GM12801 (cell line): ENCODE measurements around the gene GLIS1.

Source experiments
- TF ChIP-seq, protein P1 (sequence below): IDR thresholded peaks from one replicate; pipeline ENCODE4 v1.5.1; 2011; ENCODE audit warnings: control low read depth; ENCODE audit not compliant: insufficient read length; ENCODE audit errors: extremely low read depth

The GLIS1 gene

DNA sequence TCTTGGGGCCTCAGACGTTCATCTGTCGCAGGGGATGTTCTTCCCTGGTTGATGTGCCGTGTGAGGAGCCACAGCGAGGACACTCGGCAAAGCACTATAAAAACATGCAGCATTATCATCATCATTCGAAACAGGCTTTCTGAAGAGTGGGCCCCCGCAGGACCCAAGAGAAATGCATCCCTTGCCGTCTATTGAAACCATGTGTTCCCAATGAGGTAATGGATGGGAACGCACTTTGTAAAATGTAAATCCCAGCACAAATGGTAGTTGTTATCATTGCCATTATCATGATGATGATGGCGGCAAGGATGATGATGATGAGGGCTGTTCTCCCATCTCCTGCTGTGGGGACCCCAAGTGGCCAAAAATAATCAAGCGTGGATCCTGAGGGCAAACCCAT lies 76.8 kb downstream of the GLIS1 start:
- TF ChIP-seq, protein P1, sequence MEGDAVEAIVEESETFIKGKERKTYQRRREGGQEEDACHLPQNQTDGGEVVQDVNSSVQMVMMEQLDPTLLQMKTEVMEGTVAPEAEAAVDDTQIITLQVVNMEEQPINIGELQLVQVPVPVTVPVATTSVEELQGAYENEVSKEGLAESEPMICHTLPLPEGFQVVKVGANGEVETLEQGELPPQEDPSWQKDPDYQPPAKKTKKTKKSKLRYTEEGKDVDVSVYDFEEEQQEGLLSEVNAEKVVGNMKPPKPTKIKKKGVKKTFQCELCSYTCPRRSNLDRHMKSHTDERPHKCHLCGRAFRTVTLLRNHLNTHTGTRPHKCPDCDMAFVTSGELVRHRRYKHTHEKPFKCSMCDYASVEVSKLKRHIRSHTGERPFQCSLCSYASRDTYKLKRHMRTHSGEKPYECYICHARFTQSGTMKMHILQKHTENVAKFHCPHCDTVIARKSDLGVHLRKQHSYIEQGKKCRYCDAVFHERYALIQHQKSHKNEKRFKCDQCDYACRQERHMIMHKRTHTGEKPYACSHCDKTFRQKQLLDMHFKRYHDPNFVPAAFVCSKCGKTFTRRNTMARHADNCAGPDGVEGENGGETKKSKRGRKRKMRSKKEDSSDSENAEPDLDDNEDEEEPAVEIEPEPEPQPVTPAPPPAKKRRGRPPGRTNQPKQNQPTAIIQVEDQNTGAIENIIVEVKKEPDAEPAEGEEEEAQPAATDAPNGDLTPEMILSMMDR, result no peak

DNA sequence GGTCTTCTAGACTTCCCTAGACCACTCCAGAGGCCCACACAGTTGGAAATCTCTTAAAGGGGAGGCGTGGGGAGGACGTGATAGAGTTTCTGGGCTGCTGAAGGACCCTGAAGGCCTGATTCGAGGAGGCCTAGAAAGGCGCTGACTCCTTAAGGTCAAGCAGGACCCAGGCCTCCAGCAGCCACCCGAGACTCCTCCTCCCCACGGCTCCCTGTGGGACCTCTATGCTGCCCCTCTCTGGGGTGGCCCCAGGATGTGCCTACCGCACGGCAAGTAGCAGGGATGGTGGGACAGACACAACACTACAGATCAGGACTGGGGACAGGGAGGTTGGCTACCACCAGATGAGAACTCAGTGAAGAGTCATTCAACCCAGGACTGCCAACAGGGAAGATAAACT lies 77.5 kb downstream of the GLIS1 start:
- TF ChIP-seq, protein P1, result no peak

- TF ChIP-seq, protein P1, result no peak
Observed at GRCh38 chr1:53660666-53661065, 78.3 kb downstream of the GLIS1 start.

DNA sequence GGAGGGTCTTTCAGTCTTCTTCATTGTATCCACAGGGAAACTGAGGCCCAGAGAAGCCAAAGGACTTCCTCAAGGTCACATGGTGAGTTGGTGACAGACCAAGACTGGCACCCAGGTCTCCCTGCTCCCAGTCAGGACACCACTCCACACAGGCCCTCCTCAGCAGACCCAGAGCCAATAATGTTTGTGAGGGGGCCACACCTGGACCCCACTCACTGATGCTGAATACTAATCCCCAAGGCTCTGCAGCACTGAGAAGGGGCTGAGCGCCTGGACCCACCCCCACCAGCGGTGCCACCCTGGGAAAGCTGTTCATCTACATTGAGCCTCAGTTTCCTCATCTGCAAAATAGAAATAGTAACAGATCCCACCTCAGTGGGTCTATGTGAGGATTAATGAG lies 79.5 kb downstream of the GLIS1 start:
- TF ChIP-seq, protein P1, result no peak

GRCh38 chr1:53658489-53659230 lies 80.3 kb downstream of the GLIS1 start:
- TF ChIP-seq, protein P1, result no peak

DNA sequence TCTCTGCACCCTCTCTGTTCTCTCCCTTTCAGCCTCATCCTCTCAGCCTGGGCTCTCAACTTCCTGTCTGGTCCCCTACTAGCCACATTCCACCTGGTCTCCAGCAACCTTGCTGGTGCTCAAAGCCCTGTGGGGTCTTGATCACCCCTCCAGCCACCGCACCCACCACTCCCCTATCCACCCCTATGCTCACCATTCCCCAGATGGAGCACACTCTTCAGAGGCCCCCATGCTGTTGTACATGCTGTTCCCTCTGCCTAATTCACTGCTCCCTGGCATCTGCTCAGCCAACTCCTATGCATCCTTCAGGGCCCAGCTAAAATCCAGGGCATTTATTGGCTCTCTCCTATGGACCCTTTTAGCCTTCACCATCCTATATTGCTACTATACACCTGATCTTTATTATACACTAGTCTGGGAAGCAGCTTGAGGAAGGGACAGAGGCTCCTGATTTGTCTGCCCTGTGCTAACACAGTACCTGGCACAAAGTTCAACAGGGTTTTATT lies 81.0 kb downstream of the GLIS1 start:
- TF ChIP-seq, protein P1, result no peak

GRCh38 chr1:53657531-53657805 lies 81.5 kb downstream of the GLIS1 start:
- TF ChIP-seq, protein P1, result no peak
